Measurements from ENCODE around the gene FADS3. TPM values are rescaled to one million over a fixed set of nuclear protein-coding genes. Genes with fewer than 3 reads are reported as not detected.

Gene FADS3
- total RNA-seq, 3 donors from 2014 or later (not counting 1 experiment from before 2014, with no cell fraction given): 10.8 to 17.8 (median 11.5) TPM

- 93% methylated on average over 21 of the region's 21 CpGs for WGBS (ENCODE audit: insufficient coverage)
- H3K27ac ChIP-seq (ENCODE audit: low read length): no peak overlapping the region
Measured at GRCh38 chr11:61907871-61908729, 16.8 kb upstream of the FADS3 start.

GRCh38 chr11:61907282-61907681, 15.9 kb upstream of the FADS3 start:
- no peak for ATAC-seq

More at GRCh38 chr11:61907871-61908729, 16.8 kb upstream of the FADS3 start:
- Mint-ChIP-seq H3K4me3 (no peak overlapping the region), H3K9me3 (no peaks in the 10 kb centered on the region), H3K4me1 (peaks cover 0 to 6% of the 10 kb centered on the region in 2 donors), H3K27ac (no peak overlapping the region), H3K27me3 (ENCODE audit: low read depth in 2 of 2) (peaks cover 0 to 10% of the 10 kb centered on the region in 2 donors), H3K36me3 (no peaks in the 10 kb centered on the region)
- peaks cover 5% of the 10 kb centered on the region for H3K4me1 ChIP-seq (ENCODE audit: control insufficient read depth, insufficient read depth, low read length)
- no peak overlapping the region for H3K4me3 ChIP-seq (ENCODE audit: low read length)
- H3K9me3 ChIP-seq (ENCODE audit: control insufficient read depth, insufficient read depth, low read length): no peaks in the 10 kb centered on the region
- intact Hi-C loops (cut with micrococcal nuclease): no loop called here
- no peaks in the 10 kb centered on the region for H3K27me3 ChIP-seq (ENCODE audit: control insufficient read depth, insufficient read depth, low read length)
- H3K36me3 ChIP-seq (ENCODE audit: control insufficient read depth, insufficient read depth, low read length): no peaks in the 10 kb centered on the region
- no peak for TF ChIP-seq CTCF (IDR thresholded peaks at IDR 0.05)
- DNase-seq (no peak), ATAC-seq (no peak)

DNA sequence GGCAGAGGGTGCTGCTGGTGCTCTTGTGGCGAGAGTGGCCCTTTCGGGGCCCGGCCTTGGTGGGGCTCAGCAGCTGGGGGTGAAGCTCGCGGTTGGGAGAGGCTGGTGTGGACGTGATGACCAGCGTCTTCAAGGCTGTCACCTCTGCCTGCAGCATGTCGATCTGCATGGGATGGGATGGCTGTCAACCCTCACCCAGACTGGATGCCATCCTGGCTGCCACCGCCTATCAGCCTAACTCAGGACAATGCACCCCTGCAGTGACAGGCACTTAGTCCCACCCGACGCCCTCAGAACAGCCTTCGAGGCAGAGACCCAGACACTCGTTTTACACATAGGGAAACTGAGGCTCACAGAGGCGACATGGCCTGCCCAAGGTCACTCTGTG, 15.2 kb upstream of the FADS3 start:
- no peak overlapping the region for H3K27ac ChIP-seq (ENCODE audit: low read length)
- DNase-seq: no peak
- intact Hi-C loops (cut with micrococcal nuclease): no loop called here
- H3K36me3 Mint-ChIP-seq: no peaks in the 10 kb centered on the region
- no peak overlapping the region for H3K27ac Mint-ChIP-seq
- no peak overlapping the region for H3K4me3 ChIP-seq (ENCODE audit: low read length)
- no peaks in the 10 kb centered on the region for H3K9me3 Mint-ChIP-seq
- no peak for ATAC-seq
- H3K4me1 ChIP-seq (ENCODE audit: control insufficient read depth, insufficient read depth, low read length): no peaks in the 10 kb centered on the region
- no peak overlapping the region for H3K4me3 Mint-ChIP-seq
- H3K4me1 Mint-ChIP-seq: no peaks in the 10 kb centered on the region
- no peaks in the 10 kb centered on the region for H3K9me3 ChIP-seq (ENCODE audit: control insufficient read depth, insufficient read depth, low read length)
- H3K27me3 Mint-ChIP-seq (ENCODE audit: low read depth in 2 of 2): peaks cover 0 to 3% of the 10 kb centered on the region in 2 donors
- H3K27me3 ChIP-seq (ENCODE audit: control insufficient read depth, insufficient read depth, low read length): no peaks in the 10 kb centered on the region
- 78% methylated on average over 14 of the region's 14 CpGs for WGBS (ENCODE audit: insufficient coverage)
- no peaks in the 10 kb centered on the region for H3K36me3 ChIP-seq (ENCODE audit: control insufficient read depth, insufficient read depth, low read length)
- no peak for TF ChIP-seq CTCF (IDR thresholded peaks at IDR 0.05)

More at GRCh38 chr11:61907282-61907681, 15.9 kb upstream of the FADS3 start:
- Mint-ChIP-seq H3K27ac (no peak overlapping the region), H3K4me1 (peaks cover 0 to under 1% of the 10 kb centered on the region in 2 donors), H3K4me3 (no peak overlapping the region), H3K27me3 (ENCODE audit: low read depth in 2 of 2) (peaks cover 0 to 4% of the 10 kb centered on the region in 2 donors), H3K36me3 (no peaks in the 10 kb centered on the region), H3K9me3 (no peaks in the 10 kb centered on the region)
- WGBS (ENCODE audit: insufficient coverage): 93% methylated on average over 19 of the region's 19 CpGs
- no peak for TF ChIP-seq CTCF (IDR thresholded peaks at IDR 0.05)
- intact Hi-C loops (cut with micrococcal nuclease): no loop called here
- Histone ChIP-seq H3K27me3 (ENCODE audit: control insufficient read depth, insufficient read depth, low read length) (no peaks in the 10 kb centered on the region), H3K4me3 (ENCODE audit: low read length) (no peak overlapping the region), H3K4me1 (ENCODE audit: control insufficient read depth, insufficient read depth, low read length) (no peaks in the 10 kb centered on the region), H3K27ac (ENCODE audit: low read length) (no peak overlapping the region), H3K36me3 (ENCODE audit: control insufficient read depth, insufficient read depth, low read length) (no peaks in the 10 kb centered on the region), H3K9me3 (ENCODE audit: control insufficient read depth, insufficient read depth, low read length) (no peaks in the 10 kb centered on the region)
- no peak for DNase-seq
